GM18499 (cell line): ENCODE data around the gene MATN3.

Source experiments
- ATAC-seq: cut with Tn5 transposase; IDR thresholded peaks from one replicate; pipeline ENCODE4 v1.9.1; 2021; ENCODE audit warnings: moderate number of reproducible peaks; ENCODE audit not compliant: insufficient read depth, unreplicated experiment

MATN3 gene

GRCh38 chr2:19942199-19942598 is 70.3 kb downstream of the MATN3 start:
- no peak for ATAC-seq
